Suprapubic skin (tissue), 4 donors: ENCODE data around the gene TBL1X. TPM values are rescaled to one million over a fixed set of nuclear protein-coding genes. Genes with fewer than 3 reads are reported as not detected.

Source experiments
- DNase-seq, 2 donors: peaks; one replicate each; pipeline ENCODE4 v3.0.0-alpha.2; 2019; ENCODE audit warnings: low spot score in 2 of 2
- H3K27ac ChIP-seq: fragments of 200-600 bp; sonication (generic); one replicate; pipeline ENCODE4 v1.5.1; 2019
- H3K27me3 ChIP-seq: fragments of 200-600 bp; sonication (generic); one replicate; pipeline ENCODE4 v1.5.1; 2019
- H3K36me3 ChIP-seq: fragments of 200-600 bp; sonication (generic); one replicate; pipeline ENCODE4 v1.5.1; 2019
- H3K4me1 ChIP-seq: fragments of 200-600 bp; sonication (generic); one replicate; pipeline ENCODE4 v1.5.1; 2019
- H3K4me3 ChIP-seq: fragments of 200-600 bp; sonication (generic); one replicate; pipeline ENCODE4 v1.5.1; 2019; ENCODE audit warnings: mild to moderate bottlenecking
- H3K9me3 ChIP-seq: fragments of 200-600 bp; sonication (generic); one replicate; pipeline ENCODE4 v1.5.1; 2019
- EP300 ChIP-seq: sonication (generic); formaldehyde crosslinking; IDR thresholded peaks from one replicate; pipeline ENCODE4 v1.6.1; 2017; ENCODE audit warnings: antibody characterized with exemption
- POLR2A ChIP-seq, 2 donors: fragments of 450-650 bp; IDR thresholded peaks; one replicate each; pipeline ENCODE4 v1.6.1; 2017; ENCODE audit warnings: antibody characterized with exemption in 2 of 2, mild to moderate bottlenecking in 2 of 2, moderate library complexity in 2 of 2
- POLR2AphosphoS5 ChIP-seq, 3 donors: sonication (generic); formaldehyde crosslinking; IDR thresholded peaks; one replicate each; pipeline ENCODE4 v1.6.1; 2017; ENCODE audit warnings: antibody characterized with exemption in 3 of 3
- WGBS: methylation state at CpG from one replicate; pipeline ENCODE4 v1.1.5; 2018; 5-methylcytosine and 5-hydroxymethylcytosine counted together
- total RNA-seq, 4 donors: library from RNA; depleted of rRNA; stranded (reverse); fragments of >200 nt; gene quantifications; one replicate each; pipeline ENCODE4 v1.1.0, GENCODE V29; 2016
- TF ChIP-seq, protein P1 (sequence below), 2 donors: fragments of 200-600 bp in 1 of 2; fragments of 450-650 bp in 1 of 2; sonication (generic) in 1 of 2; IDR thresholded peaks; one replicate each; pipeline ENCODE4 v1.5.1; 2016 to 2019; ENCODE audit warnings: antibody characterized with exemption in 2 of 2, mild to moderate bottlenecking in 1 of 2, moderate library complexity in 1 of 2

The TBL1X gene
- total RNA-seq, 4 donors from 2014 or later: 13.2 to 31.0 (median 17.1) TPM

DNA sequence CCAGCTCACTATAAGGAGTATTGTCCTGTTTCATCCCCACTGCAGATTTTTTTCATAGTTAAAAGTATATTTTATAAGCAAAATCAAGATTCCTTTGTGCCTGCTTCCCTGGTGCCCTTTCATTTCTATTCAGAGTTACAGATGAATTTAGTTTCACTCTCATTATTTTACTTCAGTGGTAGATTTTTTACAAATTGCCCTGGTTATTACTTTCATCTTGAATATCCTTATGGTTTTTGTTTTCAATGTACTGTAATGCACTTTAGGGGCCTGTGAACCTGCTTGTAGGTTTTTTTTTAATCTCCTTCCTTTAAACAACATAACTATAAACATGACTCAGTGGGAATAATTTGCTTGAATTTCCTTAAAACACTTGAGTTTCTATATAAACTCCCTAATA, 174.0 kb downstream of the TBL1X start:
- Histone ChIP-seq H3K9me3 (no peaks in the 10 kb centered on the region), H3K27me3 (no peaks in the 10 kb centered on the region), H3K27ac (no peak overlapping the region), H3K4me1 (no peaks in the 10 kb centered on the region), H3K36me3 (no peaks in the 10 kb centered on the region), H3K4me3 (no peak overlapping the region)
- TF ChIP-seq POLR2AphosphoS5 (IDR thresholded peaks at IDR 0.05) (no peak), POLR2A (IDR thresholded peaks at IDR 0.05) (no peak), EP300 (no peak)
- TF ChIP-seq, protein P1, sequence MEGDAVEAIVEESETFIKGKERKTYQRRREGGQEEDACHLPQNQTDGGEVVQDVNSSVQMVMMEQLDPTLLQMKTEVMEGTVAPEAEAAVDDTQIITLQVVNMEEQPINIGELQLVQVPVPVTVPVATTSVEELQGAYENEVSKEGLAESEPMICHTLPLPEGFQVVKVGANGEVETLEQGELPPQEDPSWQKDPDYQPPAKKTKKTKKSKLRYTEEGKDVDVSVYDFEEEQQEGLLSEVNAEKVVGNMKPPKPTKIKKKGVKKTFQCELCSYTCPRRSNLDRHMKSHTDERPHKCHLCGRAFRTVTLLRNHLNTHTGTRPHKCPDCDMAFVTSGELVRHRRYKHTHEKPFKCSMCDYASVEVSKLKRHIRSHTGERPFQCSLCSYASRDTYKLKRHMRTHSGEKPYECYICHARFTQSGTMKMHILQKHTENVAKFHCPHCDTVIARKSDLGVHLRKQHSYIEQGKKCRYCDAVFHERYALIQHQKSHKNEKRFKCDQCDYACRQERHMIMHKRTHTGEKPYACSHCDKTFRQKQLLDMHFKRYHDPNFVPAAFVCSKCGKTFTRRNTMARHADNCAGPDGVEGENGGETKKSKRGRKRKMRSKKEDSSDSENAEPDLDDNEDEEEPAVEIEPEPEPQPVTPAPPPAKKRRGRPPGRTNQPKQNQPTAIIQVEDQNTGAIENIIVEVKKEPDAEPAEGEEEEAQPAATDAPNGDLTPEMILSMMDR (IDR thresholded peaks at IDR 0.05): no peak
- DNase-seq: no peak

DNA sequence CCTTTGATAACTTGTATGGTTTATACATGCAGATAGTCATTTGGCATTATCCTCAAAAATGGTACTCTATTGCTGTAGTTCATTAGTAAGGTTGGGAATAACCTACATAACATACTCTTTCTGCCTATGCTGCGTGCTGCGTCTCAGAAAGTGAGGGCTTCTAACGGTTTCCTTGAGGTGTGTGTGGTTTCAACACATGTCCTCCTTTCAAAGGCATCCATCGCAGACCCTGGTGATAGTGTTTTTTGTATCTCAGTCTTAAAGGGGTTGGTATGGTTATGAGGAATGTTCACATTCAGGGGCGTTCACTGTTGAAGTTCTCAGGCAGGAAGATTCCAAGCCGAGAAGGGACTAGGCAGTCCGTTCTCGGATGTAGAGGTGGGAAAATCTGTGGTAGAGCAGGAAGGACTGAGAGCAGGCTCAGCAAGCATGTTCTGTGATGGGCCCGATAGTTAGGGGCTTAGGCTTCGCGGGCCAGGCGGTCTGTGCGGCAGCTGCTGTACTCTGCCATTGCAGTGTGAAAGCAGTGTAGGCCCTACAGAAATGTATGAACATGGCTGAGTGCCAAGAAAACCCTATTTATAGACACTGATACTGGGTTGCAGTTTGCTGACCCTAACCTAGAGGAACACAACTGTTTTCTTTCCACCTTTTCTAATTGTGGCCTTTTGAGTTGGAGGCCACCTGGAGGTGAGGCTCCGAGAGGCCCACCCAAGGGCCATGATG, 177.6 kb downstream of the TBL1X start:
- WGBS: 86% methylated on average over 14 of the region's 14 CpGs
- DNase-seq: no peak
- H3K4me1 ChIP-seq: no peaks in the 10 kb centered on the region
- H3K4me3 ChIP-seq: no peak overlapping the region
- no peaks in the 10 kb centered on the region for H3K27me3 ChIP-seq
- H3K36me3 ChIP-seq: no peaks in the 10 kb centered on the region
- no peaks in the 10 kb centered on the region for H3K9me3 ChIP-seq
- no peak overlapping the region for H3K27ac ChIP-seq
- TF ChIP-seq POLR2AphosphoS5 (IDR thresholded peaks at IDR 0.05): no peak
- TF ChIP-seq, protein P1 (IDR thresholded peaks at IDR 0.05): no peak
- no peak for TF ChIP-seq POLR2A (IDR thresholded peaks at IDR 0.05)
- TF ChIP-seq EP300: no peak

DNA sequence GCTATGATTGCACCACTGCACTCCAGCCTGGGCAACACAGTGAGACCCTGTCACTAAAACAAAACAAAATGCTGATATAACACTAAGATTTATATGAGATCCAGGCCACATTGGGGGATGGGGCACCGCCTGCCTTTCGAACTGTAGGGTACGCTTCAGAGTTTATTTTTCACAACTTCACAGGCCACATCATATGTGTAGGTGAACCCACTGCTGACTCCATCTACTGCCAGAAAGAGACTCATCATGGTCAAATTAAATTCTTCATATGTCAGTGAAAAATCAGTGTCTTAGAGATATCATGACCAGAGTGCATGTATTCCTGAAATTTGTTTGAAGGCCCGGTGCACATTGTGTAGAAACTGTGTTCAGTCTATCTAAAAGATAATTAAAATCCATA, 178.9 kb downstream of the TBL1X start:
- Histone ChIP-seq H3K36me3 (no peaks in the 10 kb centered on the region), H3K4me1 (no peaks in the 10 kb centered on the region), H3K4me3 (no peak overlapping the region), H3K27ac (no peak overlapping the region), H3K9me3 (no peaks in the 10 kb centered on the region), H3K27me3 (no peaks in the 10 kb centered on the region)
- DNase-seq: no peak
- TF ChIP-seq EP300: no peak
- TF ChIP-seq POLR2AphosphoS5 (IDR thresholded peaks at IDR 0.05): no peak
- TF ChIP-seq POLR2A (IDR thresholded peaks at IDR 0.05): no peak
- TF ChIP-seq, protein P1 (IDR thresholded peaks at IDR 0.05): no peak
- WGBS: 92% methylated on average over 4 of the region's 4 CpGs

DNA sequence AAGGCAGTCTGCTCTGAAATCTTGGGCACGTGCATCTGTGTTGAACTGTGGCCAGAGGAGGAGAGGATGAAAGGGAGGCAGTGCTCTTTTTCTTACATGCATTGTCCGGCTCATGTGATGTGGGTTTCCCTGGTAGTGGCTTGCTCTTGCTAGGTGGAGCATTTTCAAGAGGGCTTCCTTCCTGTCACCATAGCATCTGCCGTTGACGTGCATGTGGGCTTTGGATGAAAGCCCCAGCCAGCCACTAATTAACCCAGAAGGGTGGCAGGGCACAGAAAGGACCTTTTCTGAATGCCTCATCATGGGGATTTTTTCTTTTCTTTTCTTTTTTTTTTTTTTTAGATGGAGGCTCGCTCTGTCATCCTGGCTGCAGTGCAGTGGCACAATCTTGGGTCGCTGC, 179.5 kb downstream of the TBL1X start:
- no peaks in the 10 kb centered on the region for H3K4me1 ChIP-seq
- H3K4me3 ChIP-seq: no peak overlapping the region
- H3K27ac ChIP-seq: no peak overlapping the region
- no peaks in the 10 kb centered on the region for H3K36me3 ChIP-seq
- DNase-seq: no peak
- H3K27me3 ChIP-seq: no peaks in the 10 kb centered on the region
- H3K9me3 ChIP-seq: no peaks in the 10 kb centered on the region
- TF ChIP-seq, protein P1 (IDR thresholded peaks at IDR 0.05): no peak
- TF ChIP-seq EP300: no peak
- TF ChIP-seq POLR2AphosphoS5 (IDR thresholded peaks at IDR 0.05): no peak
- TF ChIP-seq POLR2A (IDR thresholded peaks at IDR 0.05): no peak
- WGBS: 70% methylated on average over 6 of the region's 6 CpGs

DNA sequence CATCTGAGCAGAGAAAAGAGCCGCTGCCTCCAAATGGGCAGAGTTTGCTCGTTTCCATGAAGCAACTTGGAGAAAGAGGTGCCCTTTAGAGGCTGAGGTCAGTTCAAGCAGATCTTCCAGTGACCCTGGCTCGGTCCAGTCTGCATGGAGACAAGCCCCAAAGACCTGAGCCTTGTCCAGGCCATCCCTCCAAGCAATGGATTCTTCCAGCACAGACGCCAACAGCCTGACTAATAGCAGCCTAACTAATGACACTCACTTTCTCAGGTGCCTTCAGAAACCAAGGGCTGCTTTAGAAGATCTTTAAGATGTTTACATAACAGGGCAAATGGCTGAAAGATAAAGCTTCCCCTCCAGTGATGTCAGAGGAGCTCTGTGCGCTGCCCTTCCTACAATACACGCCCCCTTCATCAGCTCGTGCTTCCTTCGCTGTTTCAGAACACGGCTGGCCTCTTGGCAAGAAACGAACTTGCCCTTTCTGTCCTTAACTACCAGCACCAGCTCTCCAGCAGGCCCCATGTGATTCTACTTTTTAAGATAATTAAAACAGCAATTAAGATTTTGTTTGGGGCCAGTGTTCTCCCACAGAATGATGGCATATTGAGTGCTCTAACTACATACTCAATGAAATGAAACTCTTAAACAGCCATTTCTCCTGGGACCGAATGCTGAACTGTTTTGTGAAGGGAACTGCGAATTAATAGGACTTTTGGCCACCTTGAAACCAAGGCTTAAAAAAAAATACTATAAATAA, 181.8 kb downstream of the TBL1X start:
- Histone ChIP-seq H3K4me3 (no peak overlapping the region), H3K36me3 (no peaks in the 10 kb centered on the region), H3K9me3 (no peaks in the 10 kb centered on the region), H3K27ac (no peak overlapping the region), H3K27me3 (no peaks in the 10 kb centered on the region), H3K4me1 (no peaks in the 10 kb centered on the region)
- DNase-seq: no peak
- TF ChIP-seq POLR2AphosphoS5 (IDR thresholded peaks at IDR 0.05) (no peak), EP300 (no peak), POLR2A (IDR thresholded peaks at IDR 0.05) (no peak)
- TF ChIP-seq, protein P1 (IDR thresholded peaks at IDR 0.05): no peak
- WGBS: 78% methylated on average over 11 of the region's 12 CpGs
